NB4 (cell line): ENCODE measurements around the gene ZNF135.

Experiments used
- DNase-seq: peaks from one replicate; pipeline ENCODE4 v3.0.0; 2010; ENCODE audit warnings: low read depth
- H3K4me3 ChIP-seq: one replicate; pipeline ENCODE4 v1.5.1; 2011; ENCODE audit warnings: mild to moderate bottlenecking, low read depth, low read length, moderate library complexity
- CTCF ChIP-seq: IDR thresholded peaks from one replicate; pipeline ENCODE4 v1.5.1; 2012; ENCODE audit warnings: low read depth, low read length
- MAX ChIP-seq: IDR thresholded peaks from 2 replicates; pipeline ENCODE4 v1.6.1; 2011; ENCODE audit warnings: low read depth, low read length
- MYC ChIP-seq: IDR thresholded peaks from 2 replicates; pipeline ENCODE4 v1.6.1; 2011; ENCODE audit warnings: low read depth, low read length
- POLR2A ChIP-seq: IDR thresholded peaks from 2 replicates; pipeline ENCODE4 v1.6.1; 2011; ENCODE audit warnings: mild to moderate bottlenecking; ENCODE audit not compliant: insufficient read length; ENCODE audit errors: extremely low read depth

Gene ZNF135

DNA sequence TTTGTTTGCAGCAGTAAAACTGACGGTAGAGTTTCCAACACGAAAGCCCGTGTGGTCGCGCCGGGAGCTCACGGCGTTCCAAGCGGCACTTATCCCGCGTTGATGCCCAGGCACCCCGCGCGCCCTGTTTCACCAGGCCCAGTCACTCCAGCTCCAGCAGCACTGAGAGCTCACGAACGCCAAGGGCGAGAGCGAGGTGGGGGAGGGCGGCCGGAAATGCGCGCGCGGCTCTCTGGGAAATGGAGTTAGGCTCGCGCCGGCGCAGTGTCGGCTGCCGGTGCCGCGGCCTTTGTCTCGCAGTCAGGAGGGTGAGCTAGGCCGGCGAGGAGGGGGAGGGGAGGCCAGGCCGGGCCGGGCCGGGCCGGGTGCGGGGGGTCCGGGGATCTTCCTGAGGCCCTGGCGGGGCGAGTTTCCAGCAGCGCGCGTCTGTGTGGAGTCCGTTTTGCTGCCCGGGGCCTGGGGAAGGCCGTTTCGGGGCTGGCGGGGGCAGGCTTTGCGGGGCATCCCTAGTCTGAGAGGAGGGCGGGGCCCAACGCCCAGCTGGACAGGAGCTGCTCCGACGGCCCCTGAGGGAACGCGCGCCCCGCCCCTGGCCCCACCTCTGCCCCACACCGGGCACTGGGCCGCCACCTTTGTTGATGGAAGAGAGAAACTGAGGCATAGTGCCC is at the start of gene ZNF135:
ZNF135 (plus strand) TSS at position 280 of the 668 bp plus-strand sequence. CDS start 721 bp downstream, outside the sequence.
- no peak for DNase-seq
- TF ChIP-seq MAX (no peak), MYC (no peak), POLR2A (no peak)
- H3K4me3 ChIP-seq, result no peak within 1 kb of the TSS

DNA sequence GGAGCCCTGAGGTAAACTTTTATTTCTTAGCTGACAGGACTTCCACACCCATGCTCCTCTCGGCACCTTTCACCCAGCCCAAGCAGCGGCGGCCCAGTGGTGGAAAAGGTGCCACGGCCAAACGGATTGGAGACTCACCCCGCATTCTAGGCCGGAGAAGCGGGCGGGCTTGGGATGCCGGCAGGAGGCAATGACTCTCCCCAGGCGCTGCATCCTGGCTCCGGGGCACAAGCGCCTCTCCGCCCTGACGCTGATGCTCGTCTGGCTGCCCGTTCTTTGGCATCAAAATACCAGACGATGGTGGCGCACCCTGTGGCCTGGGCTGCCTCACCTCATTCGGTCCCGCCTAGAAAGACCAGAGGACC is 49.8 kb upstream of the ZNF135 start:
- no peak for TF ChIP-seq CTCF
- TF ChIP-seq MAX, result no peak
- no peak for TF ChIP-seq POLR2A
- TF ChIP-seq MYC, result no peak
- DNase-seq, result no peak
- H3K4me3 ChIP-seq, result no peak overlapping the region

DNA sequence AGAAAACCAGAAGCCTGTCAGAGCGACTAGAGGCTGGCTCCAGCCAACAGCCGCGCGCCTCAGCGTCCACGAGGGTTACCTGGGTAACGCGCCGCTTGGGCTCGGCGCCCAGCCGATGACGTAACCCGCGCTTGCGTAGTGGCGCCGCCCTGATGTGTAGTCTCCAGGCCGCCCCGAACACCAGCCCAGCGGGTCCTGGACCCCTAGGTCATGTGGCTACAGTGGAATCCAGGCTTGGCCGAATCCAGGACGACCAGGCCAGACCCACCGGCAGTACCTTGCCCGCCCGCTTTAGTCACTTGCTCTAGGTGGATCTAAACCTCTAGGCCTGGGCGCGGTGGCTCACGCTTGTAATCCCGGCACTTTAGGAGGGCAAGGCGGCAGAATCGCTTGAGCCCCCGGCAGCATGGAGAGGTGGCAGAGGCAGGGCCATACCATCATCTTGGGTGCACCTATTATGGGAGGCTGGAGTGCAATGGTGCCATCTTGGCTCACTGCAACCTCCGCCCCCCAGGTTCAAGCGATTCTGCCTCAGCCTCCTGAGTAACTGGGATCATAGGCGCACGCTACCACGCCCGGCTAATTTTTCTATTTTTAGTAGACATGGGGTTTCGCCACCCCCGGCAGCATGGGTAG is 49.3 kb upstream of the ZNF135 start:
- TF ChIP-seq POLR2A (no peak), MYC (no peak), MAX (no peak), CTCF (no peak)
- no peak overlapping the region for H3K4me3 ChIP-seq
- DNase-seq, result no peak

DNA sequence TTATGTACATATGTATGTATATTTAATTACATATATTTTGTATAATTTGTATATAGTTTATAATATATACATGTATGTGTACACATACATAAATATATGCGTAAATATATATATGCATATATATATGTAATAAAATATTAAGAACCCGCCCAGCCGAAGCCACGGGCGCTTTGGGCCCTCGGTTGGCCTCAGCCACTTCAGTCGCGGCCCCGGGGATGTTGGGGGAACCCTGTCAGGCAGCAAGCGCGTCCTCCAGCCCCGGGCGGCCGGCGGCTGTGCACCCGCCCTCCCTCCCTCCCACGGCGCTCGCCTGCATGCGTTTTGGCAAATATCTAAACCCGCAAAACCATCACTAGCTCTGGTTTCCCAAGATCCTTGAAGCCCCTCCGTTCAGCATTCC is 48.6 kb upstream of the ZNF135 start:
- DNase-seq, result no peak
- no peak overlapping the region for H3K4me3 ChIP-seq
- no peak for TF ChIP-seq MAX
- no peak for TF ChIP-seq CTCF
- TF ChIP-seq POLR2A, result no peak
- TF ChIP-seq MYC, result no peak

- H3K4me3 ChIP-seq, result no peak overlapping the region
- TF ChIP-seq MAX, result no peak
- TF ChIP-seq CTCF, result no peak
- TF ChIP-seq POLR2A, result no peak
- TF ChIP-seq MYC, result no peak
- DNase-seq, result no peak
These were observed 44.9 kb upstream of the ZNF135 start for GRCh38 chr19:58014141-58014540.

DNA sequence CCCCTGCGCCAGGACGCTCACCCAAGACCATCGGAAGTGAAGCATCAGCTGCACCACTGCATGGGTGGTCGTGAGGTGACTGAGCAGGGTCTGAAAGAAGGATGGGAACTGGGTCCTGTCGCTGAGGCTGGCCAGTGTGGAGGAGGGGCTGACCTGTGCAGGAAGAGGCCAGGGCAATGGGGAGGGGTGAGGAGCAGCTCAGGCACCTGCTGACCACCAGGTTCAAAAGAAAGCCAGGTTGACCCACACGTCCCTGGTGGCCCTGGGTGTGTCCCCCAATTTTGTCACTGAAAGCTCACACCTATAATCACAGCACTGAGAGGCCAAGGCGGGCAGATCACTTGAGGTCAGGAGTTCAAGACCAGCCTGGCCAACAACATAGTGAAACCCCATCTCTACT is 39.0 kb upstream of the ZNF135 start:
- H3K4me3 ChIP-seq, result no peak overlapping the region
- TF ChIP-seq CTCF (no peak), POLR2A (no peak), MYC (no peak), MAX (no peak)
- no peak for DNase-seq
